H1 (cell line): ENCODE measurements around the gene TRNP1. TPM values are rescaled to one million over a fixed set of nuclear protein-coding genes. Genes with fewer than 3 reads are reported as not detected.

Experiments
- CTCF ChIA-PET: fragments of 300-600 bp; sonication (Branson Sonifier 250); formaldehyde crosslinking; loops from one replicate; lab custom pipeline; 2021; ENCODE audit not compliant: partially characterized antibody; lab: Charles Lee
- POLR2A ChIA-PET: fragments of 300-600 bp; sonication (Branson Sonifier 250); formaldehyde crosslinking; loops from one replicate; lab custom pipeline; 2021; ENCODE audit warnings: inconsistent platforms; ENCODE audit not compliant: partially characterized antibody; lab: Charles Lee
- DNase-seq, 2 experiments: peaks; one replicate each; pipeline versions ENCODE4 v3.0.0 to v3.0.0-alpha.2; 2010 to 2022; ENCODE audit warnings: low spot score in 2 of 2, low read depth in 1 of 2, mixed read lengths in 1 of 2
- FAIRE-seq: peaks from 2 replicates; lab custom pipeline; 2011; peaks lifted over from hg19 to GRCh38; lab: Jason Lieb, UNC
- H2AFZ ChIP-seq: 2 replicates; pipeline ENCODE4 v1.8.1; 2012; ENCODE audit warnings: low read length, inconsistent platforms
- H2AK5ac ChIP-seq: 2 replicates; pipeline ENCODE4 v1.6.1; 2013; ENCODE audit warnings: low read depth, low read length
- H2BK120ac ChIP-seq: replicated peaks from 2 replicates; pipeline ENCODE3; 2013; ENCODE audit warnings: low read depth, low read length, inconsistent platforms
- H2BK12ac ChIP-seq: 2 replicates; pipeline ENCODE4 v1.6.1; 2013; ENCODE audit warnings: low read depth, low read length
- H2BK15ac ChIP-seq: 2 replicates; pipeline ENCODE4 v1.6.1; 2013; ENCODE audit warnings: low read length
- H2BK20ac ChIP-seq: 2 replicates; pipeline ENCODE4 v1.6.1; 2013; ENCODE audit warnings: low read length
- H2BK5ac ChIP-seq: 2 replicates; pipeline ENCODE4 v1.6.1; 2013; ENCODE audit warnings: low read depth, low read length
- H3K14ac ChIP-seq: 2 replicates; pipeline ENCODE4 v1.6.1; 2013; ENCODE audit warnings: inconsistent platforms; ENCODE audit not compliant: insufficient read length
- H3K18ac ChIP-seq: 2 replicates; pipeline ENCODE4 v1.6.1; 2013; ENCODE audit warnings: low read length; ENCODE audit errors: extremely low read depth
- H3K23ac ChIP-seq: 2 replicates; pipeline ENCODE4 v1.6.1; 2013; ENCODE audit warnings: inconsistent platforms; ENCODE audit not compliant: insufficient read length
- H3K23me2 ChIP-seq: 2 replicates; pipeline ENCODE4 v1.6.1; 2013; ENCODE audit warnings: low read depth, low read length
- H3K27ac ChIP-seq: 2 replicates; pipeline ENCODE4 v1.6.1; 2011; ENCODE audit warnings: low read depth, low read length, inconsistent platforms
- H3K27me3 ChIP-seq, 4 experiments: replicated peaks in 1 of 4; 1 replicate in 1 of 4; 2 replicates in 3 of 4; pipeline versions ENCODE4 v1.6.1 to v1.8.1; 2011 to 2013; ENCODE audit warnings: low read length in 3 of 4, mild to moderate bottlenecking in 3 of 4, inconsistent platforms in 2 of 4, mixed read lengths in 2 of 4, moderate library complexity in 1 of 4; ENCODE audit not compliant: control insufficient read depth in 3 of 4, insufficient read depth in 3 of 4; ENCODE audit errors: extremely low read depth in 1 of 4
- H3K36me3 ChIP-seq, 4 experiments: 2 replicates each; pipeline versions ENCODE4 v1.6.1 to v1.8.1; 2011 to 2013; ENCODE audit warnings: mild to moderate bottlenecking in 4 of 4, low read length in 3 of 4, moderate library complexity in 2 of 4, control low read depth in 1 of 4, inconsistent platforms in 1 of 4; ENCODE audit not compliant: insufficient read depth in 4 of 4, control insufficient read depth in 2 of 4
- H3K4ac ChIP-seq: replicated peaks from 2 replicates; pipeline ENCODE3; 2013; ENCODE audit warnings: low read length, low read depth, mixed read lengths, inconsistent platforms; ENCODE audit not compliant: insufficient read length
- H3K4me1 ChIP-seq, 4 experiments: replicated peaks in 1 of 4; 1 replicate in 1 of 4; 2 replicates in 3 of 4; pipeline versions ENCODE4 v1.6.1 to v1.8.1; 2011 to 2013; ENCODE audit warnings: low read length in 3 of 4, inconsistent platforms in 2 of 4, mixed read lengths in 1 of 4; ENCODE audit not compliant: insufficient read depth in 4 of 4, control insufficient read depth in 3 of 4
- H3K4me2 ChIP-seq, 2 experiments: 2 replicates each; pipeline versions ENCODE4 v1.6.1 to v1.8.1; 2011 to 2013; ENCODE audit warnings: low read depth in 2 of 2, low read length in 2 of 2, control low read depth in 1 of 2, inconsistent platforms in 1 of 2, mild to moderate bottlenecking in 1 of 2; ENCODE audit not compliant: insufficient read depth in 1 of 2
- H3K4me3 ChIP-seq, 4 experiments: fragments of 200-600, 300-600 bp in 1 of 4; sonication (generic), shearing (Covaris generic), sonication (Bioruptor Twin) in 1 of 4; 2 replicates each; pipeline versions ENCODE4 v1.5.1 to v1.8.1; 2011 to 2016; ENCODE audit warnings: low read length in 4 of 4, low read depth in 3 of 4, control low read depth in 2 of 4, inconsistent platforms in 2 of 4, mild to moderate bottlenecking in 2 of 4, mixed read lengths in 1 of 4, moderate library complexity in 1 of 4; ENCODE audit not compliant: insufficient read depth in 2 of 4; ENCODE audit errors: extremely low read depth in 1 of 4
- H3K56ac ChIP-seq: replicated peaks from 2 replicates; pipeline ENCODE3; 2013; ENCODE audit warnings: low read depth, mild to moderate bottlenecking, mixed read lengths, low read length, inconsistent platforms; ENCODE audit not compliant: insufficient read length
- H3K79me1 ChIP-seq: 2 replicates; pipeline ENCODE4 v1.6.1; 2013; ENCODE audit warnings: low read depth, low read length, control low read depth
- H3K79me2 ChIP-seq, 2 experiments: 2 replicates each; pipeline versions ENCODE4 v1.6.1 to v1.8.1; 2012 to 2013; ENCODE audit warnings: low read length in 2 of 2, mild to moderate bottlenecking in 2 of 2, inconsistent platforms in 1 of 2; ENCODE audit not compliant: insufficient read depth in 2 of 2, control insufficient read depth in 1 of 2
- H3K9ac ChIP-seq, 4 experiments: replicated peaks in 1 of 4; 1 replicate in 1 of 4; 2 replicates in 3 of 4; pipeline versions ENCODE4 v1.6.1 to v1.8.1; 2011 to 2013; ENCODE audit warnings: low read depth in 3 of 4, low read length in 3 of 4, control low read depth in 2 of 4, mild to moderate bottlenecking in 2 of 4, moderate library complexity in 2 of 4, inconsistent platforms in 1 of 4; ENCODE audit errors: extremely low read depth in 1 of 4
- H3K9me3 ChIP-seq, 2 experiments: 2 replicates each; pipeline versions ENCODE4 v1.6.1 to v1.8.1; 2012 to 2013; ENCODE audit warnings: mild to moderate bottlenecking in 2 of 2, moderate library complexity in 2 of 2, control low read depth in 1 of 2, inconsistent platforms in 1 of 2, low read depth in 1 of 2, low read length in 1 of 2, mixed read lengths in 1 of 2; ENCODE audit not compliant: insufficient read depth in 2 of 2
- H4K20me1 ChIP-seq, 2 experiments: replicated peaks in 1 of 2; 2 replicates each; pipeline versions ENCODE3 to v1.8.1; 2011 to 2013; ENCODE audit warnings: inconsistent platforms in 2 of 2, low read length in 2 of 2, mild to moderate bottlenecking in 1 of 2; ENCODE audit not compliant: insufficient read depth in 2 of 2, control insufficient read depth in 1 of 2
- H4K5ac ChIP-seq: 2 replicates; pipeline ENCODE4 v1.6.1; 2013; ENCODE audit warnings: low read length, low read depth, mixed read lengths, inconsistent platforms; ENCODE audit not compliant: insufficient read length
- H4K8ac ChIP-seq: 2 replicates; pipeline ENCODE4 v1.8.0; 2013; ENCODE audit warnings: mild to moderate bottlenecking, moderate library complexity, low read length, inconsistent platforms; ENCODE audit not compliant: insufficient read depth; ENCODE audit errors: extremely low read depth
- H4K91ac ChIP-seq: replicated peaks from 2 replicates; pipeline ENCODE3; 2013; ENCODE audit warnings: low read length, mixed read lengths, inconsistent platforms; ENCODE audit not compliant: insufficient read length
- ASH2L ChIP-seq: fragments of 200-600, 300-600 bp; sonication (generic); IDR thresholded peaks from one replicate; pipeline ENCODE4 v1.7.1; 2017; ENCODE audit warnings: low read length
- CEBPB ChIP-seq: IDR thresholded peaks from 2 replicates; pipeline ENCODE4 v1.6.1; 2012; ENCODE audit warnings: low read depth, low read length
- CHD1 ChIP-seq: IDR thresholded peaks from 2 replicates; pipeline ENCODE4 v1.6.1; 2012; ENCODE audit warnings: low read depth, low read length, improper control_type of control experiment
- GABPA ChIP-seq: IDR thresholded peaks from 2 replicates; pipeline ENCODE4 v1.6.1; 2011; ENCODE audit warnings: mild to moderate bottlenecking, low read length, moderate library complexity, borderline replicate concordance; ENCODE audit not compliant: insufficient read depth
- GTF2F1 ChIP-seq: IDR thresholded peaks from 2 replicates; pipeline ENCODE4 v1.6.1; 2012; ENCODE audit warnings: low read depth, low read length, improper control_type of control experiment, borderline replicate concordance
- HDAC2 ChIP-seq, 2 experiments: fragments of 300-600 bp in 1 of 2; sonication (generic) in 1 of 2; IDR thresholded peaks; 2 replicates each; pipeline ENCODE4 v1.6.1; 2011 to 2012; ENCODE audit warnings: low read depth in 2 of 2, low read length in 2 of 2, mild to moderate bottlenecking in 2 of 2, moderate library complexity in 2 of 2, borderline replicate concordance in 1 of 2, inconsistent platforms in 1 of 2
- KDM4A ChIP-seq: IDR thresholded peaks from one replicate; pipeline ENCODE4 v1.7.1; 2012; ENCODE audit warnings: low read depth, mild to moderate bottlenecking, moderate library complexity, low read length, inconsistent platforms; ENCODE audit not compliant: severe bottlenecking
- NANOG ChIP-seq: IDR thresholded peaks from 2 replicates; pipeline ENCODE4 v1.6.1; 2011; ENCODE audit warnings: low read length, low read depth, mild to moderate bottlenecking, inconsistent platforms; ENCODE audit not compliant: insufficient read depth, poor library complexity, severe bottlenecking
- RAD21 ChIP-seq, 2 experiments: IDR thresholded peaks in 1 of 2; conservative IDR thresholded peaks in 1 of 2; 2 replicates each; pipeline ENCODE4 v1.6.1; 2011; ENCODE audit warnings: low read depth in 2 of 2, low read length in 2 of 2, improper control_type of control experiment in 1 of 2, inconsistent platforms in 1 of 2, mild to moderate bottlenecking in 1 of 2, moderate library complexity in 1 of 2
- SP4 ChIP-seq: IDR thresholded peaks from 2 replicates; pipeline ENCODE4 v1.6.1; 2012; ENCODE audit warnings: low read length, inconsistent platforms
- WGBS, 2 experiments: shearing (Covaris generic) in 1 of 2; methylation state at CpG; one replicate each; pipeline versions ENCODE4 v1.1.6 to v1.1.7; 2013 to 2015; ENCODE audit warnings: low lambda C conversion rate in 2 of 2, mixed read lengths in 2 of 2, inconsistent platforms in 1 of 2, low coverage in 1 of 2, missing lambda C conversion rate in 1 of 2; ENCODE audit not compliant: insufficient replicate concordance in 2 of 2, insufficient coverage in 1 of 2, insufficient read length in 1 of 2; ENCODE audit errors: extremely low coverage in 1 of 2, missing lambda C conversion rate in 1 of 2; 5-methylcytosine and 5-hydroxymethylcytosine counted together
- polyA plus RNA-seq, 7 experiments: library from polyadenylated mRNA; depleted of rRNA in 3 of 7; stranded (reverse) in 5 of 7; unstranded in 2 of 7; fragments of >200 nt in 5 of 7; fragments of 200-250 nt in 2 of 7; gene quantifications; 1 replicate in 5 of 7; 2 replicates in 1 of 7; 4 replicates in 1 of 7; pipeline versions ENCODE4 v1.2.1 to v1.2.3, GENCODE V29; 2011 to 2013; ENCODE audit warnings: missing spikeins in 2 of 7, mixed read lengths in 2 of 7
- total RNA-seq: library from RNA; stranded (reverse); fragmentation: NEBNext Ultra II Directional; extraction: Animal tissue kit (Norgen Biotek cat#: 25700); gene quantifications from 2 replicates; pipeline ENCODE4 v1.2.1, GENCODE V29; 2021

The TRNP1 gene
- total and polyA plus RNA-seq, 2 of the 8 experiments (the other 6 are each of a cell fraction or from before 2014, with no cell fraction given): 51.7 to 102 TPM

DNA sequence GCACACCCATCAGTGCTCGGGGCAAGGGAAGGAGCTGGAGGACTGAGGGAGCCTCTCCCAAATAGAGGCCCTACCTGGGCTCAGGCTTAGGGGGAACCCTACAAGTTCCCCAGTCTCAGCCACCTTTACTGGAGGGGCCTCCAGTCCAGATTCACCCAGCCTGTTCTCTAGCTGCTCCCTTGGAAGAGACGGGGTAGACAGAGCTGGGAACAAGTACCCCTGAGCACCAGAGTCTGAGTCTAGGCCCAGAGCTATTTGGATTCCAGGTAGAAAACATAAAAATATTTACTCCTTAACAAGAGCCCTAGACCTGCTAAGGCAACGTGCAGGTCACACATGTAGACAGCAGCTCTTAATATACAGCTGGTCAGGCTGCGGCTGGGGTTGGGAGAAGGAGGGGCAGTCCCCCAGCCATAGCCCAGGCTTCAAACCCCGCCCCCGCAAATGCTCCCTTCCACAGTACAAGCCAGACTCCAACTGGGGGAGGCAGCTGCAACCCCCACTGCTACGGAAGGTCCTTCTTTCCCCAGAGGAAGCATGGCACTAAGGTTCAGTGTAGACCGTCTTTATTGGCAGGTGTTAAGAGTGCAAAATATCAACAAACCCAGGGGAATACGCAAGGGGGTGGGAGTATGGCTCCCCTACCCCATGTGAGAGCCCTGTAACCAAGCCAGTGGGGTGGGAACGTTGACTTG lies 11.1 kb downstream of the TRNP1 start:
- Histone ChIP-seq H3K14ac (no peak overlapping the region), H3K9me3 (no peaks in the 10 kb centered on the region), H3K4me3 (no peak overlapping the region), H2BK5ac (peak overlapping the region; percentile 99), H3K4me2 (peak overlapping the region in 1 of 2 experiments; percentile 0; a peak in 1 of 4 replicates), H3K9ac (0 out of 7 replicates have a peak overlapping the region, but pooled peaks of 1 of the 4 experiments have one; percentile 6), H3K4ac (no peak overlapping the region), H2BK120ac (no peak overlapping the region), H3K23me2 (peaks cover under 1% of the 10 kb centered on the region; the same call in 1 of the 2 replicates), H2BK15ac (0 out of 2 replicates have a peak overlapping the region, but pooled peaks have one; percentile 62), H2AFZ (no peak overlapping the region), H2BK12ac (peak overlapping the region; percentile 96), H2AK5ac (peak overlapping the region; percentile 41; the same call in 1 of the 2 replicates), H4K20me1 (peaks cover 5 to 9% of the 10 kb centered on the region in 2 experiments), H3K79me1 (peaks cover 23% of the 10 kb centered on the region), H3K27ac (peak overlapping the region; percentile 93; the same call in 1 of the 2 replicates), H2BK20ac (peak overlapping the region; percentile 88; the same call in 1 of the 2 replicates), H3K56ac (no peak overlapping the region), H3K18ac (peak overlapping the region; percentile 78), H3K4me1 (peaks cover 32 to 70% (median 54%) of the 10 kb centered on the region in 4 experiments), H4K91ac (peak overlapping the region; percentile 12), H3K36me3 (peaks cover 18 to 63% (median 22%) of the 10 kb centered on the region in 4 experiments), H3K23ac (no peak overlapping the region), H3K79me2 (peaks cover 4 to 57% of the 10 kb centered on the region in 2 experiments), H4K8ac (no peak overlapping the region), H3K27me3 (no peaks in the 10 kb centered on the region), H4K5ac (peak overlapping the region; percentile 3)
- FAIRE-seq (no peak), DNase-seq (peak in 1 of 2 experiments; percentile 74)
- CTCF ChIA-PET: interaction anchor here (1.1 to 12.9 kb wide), 8 partner anchors 8 to 93 kb away, joined by 3 to 133 read pairs (median 6); partner anchors contain the start of gene TRNP1
- 79% methylated on average over 10 of the region's 10 CpGs; no CpG with 5 or more reads in 1 of the 2 experiments for WGBS, 2 experiments
- POLR2A ChIA-PET: interaction anchor here (0.6 to 58.9 kb wide), 17 partner anchors 3 to 143 kb away, joined by 3 to 1829 read pairs (median 5); partner anchors contain the start of genes KDF1, TENT5B and TRNP1
- no peak for TF ChIP-seq NANOG
- peak; percentile 90; the same call in 1 of the 2 replicates for TF ChIP-seq SP4
- TF ChIP-seq RAD21 (IDR thresholded peaks at IDR 0.05 in 1 of 2, conservative IDR thresholded peaks at IDR 0.05 in 1 of 2; ENCODE audit: low read depth in 2 of 2, low read length in 2 of 2): no peak
- no peak for TF ChIP-seq GTF2F1
- no peak for TF ChIP-seq HDAC2 (IDR thresholded peaks at IDR 0.05; ENCODE audit: borderline replicate concordance in 1 of 2, low read depth in 2 of 2, low read length in 2 of 2)
- no peak for TF ChIP-seq CEBPB
- TF ChIP-seq KDM4A: no peak
- TF ChIP-seq CHD1: no peak
- no peak for TF ChIP-seq ASH2L
- no peak for TF ChIP-seq GABPA
